ENCODE data around the gene TTLL5. TPM values are rescaled to one million over a fixed set of nuclear protein-coding genes. Genes with fewer than 3 reads are reported as not detected.

TTLL5 gene
- total and polyA plus RNA-seq, 10 of the 15 experiments (the other 5 are each of a cell fraction or from before 2014, with no cell fraction given): 3.2 to 25.9 (median 13.8) TPM

GRCh38 chr14:75915045-75915444 is 254.0 kb downstream of the TTLL5 start:
- no peak for ATAC-seq
- Histone ChIP-seq H3K4me2 (ENCODE audit: control insufficient read depth, insufficient read depth) (no peak overlapping the region), H3K4me1 (ENCODE audit: control insufficient read depth, insufficient read depth, low read length) (peaks cover 9% of the 10 kb centered on the region), H3K9me3 (replicated peaks; ENCODE audit: control insufficient read depth, insufficient read depth, low read length) (no peaks in the 10 kb centered on the region), H2AFZ (ENCODE audit: control insufficient read depth, low read depth, low read length) (no peak overlapping the region), H3K36me3 (ENCODE audit: control insufficient read depth in 2 of 2, insufficient read depth in 2 of 2, low read length in 1 of 2) (no peaks in the 10 kb centered on the region; a peak in 1 of 4 replicates), H3K4me3 (no peak overlapping the region), H4K20me1 (ENCODE audit: control insufficient read depth, insufficient read depth) (no peaks in the 10 kb centered on the region), H3K27me3 (replicated peaks in 1 of 2; ENCODE audit: control insufficient read depth in 2 of 2, insufficient read depth in 2 of 2, low read length in 1 of 2) (no peaks in the 10 kb centered on the region), H3K27ac (ENCODE audit: control insufficient read depth, insufficient read depth) (no peak overlapping the region), H3K9ac (ENCODE audit: control insufficient read depth, insufficient read depth, low read length) (no peak overlapping the region), H3K79me2 (ENCODE audit: control insufficient read depth, insufficient read depth, low read length) (no peaks in the 10 kb centered on the region)
- CTCF ChIA-PET: interaction anchor here (7.1 kb wide), 1 partner anchor 8 kb away, joined by 54 read pairs; no protein-coding TSS in a partner anchor
- in situ Hi-C loops (cut with MboI): no loop called here
- intact Hi-C loops (cut with micrococcal nuclease; ENCODE audit: unreplicated experiment): no loop called here
- SMC1A ChIA-PET (ENCODE audit: uncharacterized antibody, unreplicated experiment): no interaction called here
- WGBS (ENCODE audit: insufficient coverage, insufficient replicate concordance, low lambda C conversion rate, missing lambda C conversion rate): 97% methylated on average over 2 of the region's 2 CpGs
- FAIRE-seq: no peak
- no peak for TF ChIP-seq STAT3 (IDR thresholded peaks at IDR 0.05; ENCODE audit: low read depth, low read length)
- TF ChIP-seq CBFB (IDR thresholded peaks at IDR 0.05; ENCODE audit: low read depth): no peak
- no peak for TF ChIP-seq ATF7 (IDR thresholded peaks at IDR 0.05; ENCODE audit: low read depth)
- TF ChIP-seq BHLHE40 (IDR thresholded peaks at IDR 0.05; ENCODE audit: borderline replicate concordance in 1 of 2, low read depth in 2 of 2, low read length in 1 of 2): no peak
- TF ChIP-seq EGR1 (IDR thresholded peaks at IDR 0.05; ENCODE audit: borderline replicate concordance in 1 of 2, low read depth in 2 of 2, low read length in 2 of 2): no peak
- no peak for TF ChIP-seq SUZ12 (IDR thresholded peaks at IDR 0.05; ENCODE audit: unreplicated experiment)
- TF ChIP-seq HDAC6 (IDR thresholded peaks at IDR 0.05; ENCODE audit: unreplicated experiment): no peak
- no peak for TF ChIP-seq SMAD5 (IDR thresholded peaks at IDR 0.05; ENCODE audit: low read depth)
- TF ChIP-seq ZBED1 (IDR thresholded peaks at IDR 0.05; ENCODE audit: borderline replicate concordance): no peak
- DNase-seq (ENCODE audit: low read depth, low spot score): no peak
- RAD21 ChIA-PET (ENCODE audit: unreplicated experiment): no interaction called here
- no TSS peak for BruUV-seq (replicated peaks)
- POLR2A ChIA-PET: no interaction called here
